Globus pallidus (tissue), 1 donor: ENCODE data around the gene ABCB4.
"Not testable (repeated sequence)": the region's sequence is repeated elsewhere in the genome, so short reads cannot be mapped to it uniquely, and the experiment has no call there.

Experiments used
- DNase-seq: peaks from one replicate; pipeline ENCODE4 v3.0.0-alpha.2; 2015; ENCODE audit warnings: low spot score

Gene ABCB4

DNA sequence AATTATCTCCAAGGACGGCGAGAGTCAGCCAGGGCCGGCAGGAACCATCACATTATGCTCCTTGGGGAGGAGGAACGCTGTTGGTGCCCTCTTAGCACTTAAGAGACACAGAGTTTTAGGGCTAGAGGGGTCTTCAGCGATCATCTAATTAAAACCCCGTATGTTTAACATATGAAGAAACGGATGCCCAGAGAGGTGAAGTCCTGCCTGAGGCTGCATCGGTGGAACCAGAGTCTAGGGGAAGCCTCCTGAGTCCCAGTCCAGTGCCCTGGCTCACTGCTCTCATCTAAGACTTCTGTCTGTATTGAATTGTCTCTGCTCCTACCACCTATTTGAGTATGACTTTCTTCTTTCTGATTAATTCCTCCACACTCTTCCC lies 688 bp upstream of the ABCB4 start:
- no peak for DNase-seq

DNA sequence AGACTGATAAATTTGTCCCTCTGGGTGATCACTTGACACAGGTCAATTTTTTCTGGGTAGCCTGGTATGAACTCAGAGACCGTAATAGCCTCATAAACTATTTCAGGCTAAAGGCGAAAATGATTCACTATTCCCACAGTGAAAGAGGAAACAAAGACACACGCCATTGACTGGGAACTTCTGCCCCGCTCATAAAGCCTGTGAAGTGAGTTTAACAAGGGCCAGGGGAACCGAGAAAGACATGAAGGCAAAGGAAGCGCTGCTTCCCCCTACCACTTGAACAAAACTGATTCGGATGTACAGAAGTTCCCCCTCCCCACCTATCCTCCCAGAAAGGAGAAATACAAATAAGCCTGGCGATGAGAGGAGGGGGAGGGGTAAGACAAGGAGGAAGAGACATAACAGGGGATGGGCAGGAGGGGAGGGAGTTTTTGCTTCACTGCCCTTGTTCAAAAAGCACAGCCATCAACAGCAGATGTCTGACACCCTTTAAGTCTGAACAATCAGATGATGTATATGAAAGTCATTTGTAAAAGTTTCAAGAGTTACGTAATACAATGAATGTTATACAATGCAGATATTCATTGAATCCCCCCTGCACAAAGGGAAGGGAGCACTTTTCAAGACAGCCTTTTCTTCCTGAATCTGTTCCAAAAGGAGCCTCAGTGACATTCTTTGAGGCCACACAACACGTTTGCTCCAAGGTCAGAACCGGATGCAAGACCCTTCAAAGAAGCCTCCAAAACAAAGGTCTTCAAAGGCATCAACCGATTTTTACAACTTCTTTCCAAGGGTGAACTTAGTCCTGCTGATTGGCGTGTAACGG lies 734 bp downstream of the ABCB4 start:
- DNase-seq = peak; percentile 56

DNA sequence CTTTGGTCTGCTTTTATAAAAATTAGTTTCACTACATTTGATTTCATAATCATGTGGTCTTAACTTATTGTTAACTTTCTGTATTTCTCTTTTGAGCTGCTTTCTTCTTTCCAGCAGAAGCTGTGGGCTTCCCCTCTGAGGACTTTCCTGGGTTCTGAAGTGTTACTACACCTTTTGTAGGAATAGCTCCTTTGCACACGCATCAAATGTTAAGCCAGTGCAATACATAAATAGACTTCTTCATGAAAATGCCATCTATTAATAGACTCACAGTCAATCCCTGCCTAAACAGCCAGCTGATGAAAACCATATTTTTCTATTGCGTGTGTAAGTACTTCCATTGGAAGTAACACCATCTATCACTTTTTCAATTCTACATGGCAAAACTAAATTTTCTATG lies 1.5 kb downstream of the ABCB4 start:
- DNase-seq = no peak

DNA sequence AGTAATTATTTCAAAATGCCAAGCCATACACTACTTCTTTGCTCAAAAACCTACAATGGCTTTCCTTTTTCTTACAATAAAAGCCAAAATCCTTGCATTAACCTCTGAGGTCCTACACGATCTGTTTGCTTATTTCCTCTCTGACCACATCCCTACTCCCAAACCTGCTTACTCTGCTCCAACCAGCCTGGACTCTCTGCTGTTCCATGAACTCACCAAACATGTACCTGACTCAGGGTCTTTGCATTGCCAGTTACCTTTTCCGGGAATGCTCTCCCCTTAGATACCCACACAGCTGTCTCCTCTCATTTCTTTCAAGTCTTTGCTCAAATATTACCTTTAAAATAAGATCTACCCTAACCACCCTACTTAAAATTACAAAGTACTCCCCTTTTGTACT lies 2.3 kb downstream of the ABCB4 start:
- no peak for DNase-seq

DNA sequence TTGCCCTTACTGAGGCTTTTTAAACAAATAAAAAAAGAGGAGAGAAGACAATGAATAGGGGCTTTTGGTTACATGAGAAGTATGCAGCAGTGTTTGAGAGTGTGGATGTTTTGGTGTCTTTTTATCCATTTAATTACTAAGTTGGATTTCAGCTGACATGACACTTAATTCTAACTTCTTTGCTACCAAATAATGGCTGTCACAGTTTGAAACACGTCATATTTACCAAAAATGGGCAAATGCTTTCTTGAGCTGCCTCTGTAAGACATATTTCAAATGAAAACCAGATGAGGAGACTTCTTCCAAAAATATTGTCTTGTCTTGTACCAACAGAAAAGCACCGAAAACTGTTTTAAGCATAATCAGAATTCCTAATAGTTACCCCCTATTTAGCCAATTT lies 4.0 kb downstream of the ABCB4 start:
- no peak for DNase-seq

DNA sequence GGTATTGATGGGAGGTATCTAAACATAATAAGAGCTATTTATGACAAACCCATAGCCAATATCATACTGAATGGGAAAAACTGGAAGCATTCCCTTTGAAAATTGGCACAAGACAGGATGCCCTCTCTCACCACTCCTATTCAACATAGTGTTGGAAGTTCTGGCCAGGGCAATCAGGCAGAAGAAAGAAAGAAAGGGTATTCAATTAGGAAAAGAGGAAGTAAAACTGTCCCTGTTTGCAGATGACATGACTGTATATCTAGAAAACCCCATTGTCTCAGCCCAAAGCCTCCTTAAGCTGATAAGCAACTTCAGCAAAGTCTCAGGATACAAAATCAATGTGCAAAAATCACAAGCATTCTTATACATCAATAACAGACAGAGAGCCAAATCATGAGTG lies 6.3 kb downstream of the ABCB4 start:
- not testable (repeated sequence) for DNase-seq

DNA sequence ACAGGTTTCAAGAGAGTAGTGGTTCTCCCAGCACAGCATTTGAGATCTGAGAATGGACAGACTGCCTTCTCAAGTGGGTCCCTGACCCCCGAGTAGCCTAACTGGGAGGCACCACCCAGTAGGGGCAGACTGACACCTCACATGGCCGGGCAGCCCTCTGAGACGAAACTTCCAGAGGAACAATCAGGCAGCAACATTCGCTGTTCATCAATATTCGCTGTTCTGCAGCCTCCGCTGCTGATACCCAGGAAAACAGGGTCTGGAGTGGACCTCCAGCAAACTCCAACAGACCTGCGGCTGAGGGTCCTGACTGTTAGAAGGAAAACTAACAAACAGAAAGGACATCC lies 10.0 kb downstream of the ABCB4 start:
- DNase-seq = not testable (repeated sequence)

DNA sequence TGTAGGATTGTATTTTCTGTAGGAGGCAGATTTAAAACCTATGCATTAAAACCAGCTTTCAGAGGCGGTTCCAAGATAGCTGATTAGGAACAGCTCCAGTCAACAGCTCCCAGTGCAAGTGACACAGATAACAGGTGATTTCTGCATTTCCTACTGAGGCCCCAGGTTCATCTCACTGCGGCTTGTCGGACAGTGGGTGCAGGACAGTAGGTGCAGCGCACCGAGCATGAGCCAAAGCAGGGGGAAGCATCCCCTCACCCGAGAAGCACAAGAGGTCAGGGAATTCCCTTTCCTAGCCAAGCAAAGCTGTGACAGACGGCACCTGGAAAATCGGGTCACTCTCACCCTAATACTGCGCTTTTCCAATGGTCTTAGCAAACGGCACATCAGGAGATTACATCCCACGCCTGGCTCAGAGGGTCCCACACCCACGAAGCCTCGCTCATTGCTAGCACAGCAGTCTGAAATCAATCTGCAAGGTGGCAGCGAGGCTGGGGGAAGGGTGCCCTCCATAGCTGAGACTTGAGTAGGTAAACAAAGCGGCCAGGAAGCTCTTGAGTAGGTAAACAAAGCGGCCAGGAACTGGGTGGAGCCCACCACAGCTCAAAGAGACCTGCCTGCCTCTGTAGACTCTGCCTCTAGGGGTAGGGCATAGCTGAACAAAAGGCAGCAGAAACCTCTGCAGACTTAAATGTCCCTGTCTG lies 10.5 kb downstream of the ABCB4 start:
- not testable (repeated sequence) for DNase-seq

DNA sequence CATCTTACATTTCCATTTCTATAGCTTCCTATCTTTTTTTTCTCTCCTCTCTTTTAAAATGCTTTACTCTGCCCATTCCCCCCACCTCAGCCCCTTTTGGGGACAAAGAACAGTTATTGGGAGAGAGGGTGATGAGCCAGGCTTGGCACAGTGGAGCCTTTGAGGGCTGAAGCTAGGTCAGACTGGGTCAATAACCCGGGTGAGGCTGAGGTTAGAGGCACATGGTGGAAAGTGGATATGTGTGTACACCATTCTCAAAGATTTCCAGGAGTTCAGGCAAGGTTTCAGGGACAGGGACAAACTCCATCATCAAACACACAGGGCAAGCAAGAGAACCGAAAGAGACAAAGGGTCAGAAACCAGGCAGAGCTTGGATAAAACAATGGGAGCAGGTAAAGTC lies 11.5 kb downstream of the ABCB4 start:
- DNase-seq = no peak

DNA sequence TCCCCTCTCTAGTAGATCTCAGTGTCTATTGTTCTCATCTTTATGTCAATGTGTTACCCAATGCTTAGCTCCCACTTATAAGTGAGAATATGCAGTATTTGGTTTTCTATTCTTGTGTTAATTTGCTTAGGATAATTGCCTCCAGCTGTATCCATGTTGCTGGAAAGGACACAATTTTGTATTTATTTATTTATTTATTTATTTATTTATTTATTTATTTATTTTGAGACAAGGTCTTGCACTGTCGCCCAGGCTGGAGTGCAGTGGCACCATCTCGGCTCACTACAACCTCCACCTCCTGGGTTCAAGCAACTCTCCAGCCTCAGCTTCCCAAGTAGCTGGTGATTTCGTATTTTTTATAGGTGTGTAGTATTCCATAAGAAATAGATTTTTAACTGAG lies 15.0 kb downstream of the ABCB4 start:
- DNase-seq = not testable (repeated sequence)

DNA sequence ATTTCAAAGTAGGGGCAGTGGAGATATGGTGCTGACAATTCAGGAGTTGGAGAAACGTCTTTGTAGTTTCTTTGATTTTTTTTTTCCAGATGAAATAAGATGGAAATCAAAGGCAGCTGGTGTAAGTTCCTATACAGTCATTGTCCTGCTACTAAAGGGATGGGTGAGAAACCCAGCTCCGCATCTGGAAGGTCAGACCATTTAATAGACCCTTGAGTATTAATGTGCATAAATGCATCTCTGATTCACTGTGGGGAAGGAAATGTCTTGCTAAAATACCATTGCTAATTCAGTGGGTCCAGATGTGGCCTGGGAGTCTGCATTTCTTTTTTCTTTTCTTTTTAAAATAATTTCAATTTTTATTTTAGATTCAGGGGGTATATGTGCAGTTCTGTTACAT lies 15.5 kb downstream of the ABCB4 start:
- DNase-seq = no peak

DNA sequence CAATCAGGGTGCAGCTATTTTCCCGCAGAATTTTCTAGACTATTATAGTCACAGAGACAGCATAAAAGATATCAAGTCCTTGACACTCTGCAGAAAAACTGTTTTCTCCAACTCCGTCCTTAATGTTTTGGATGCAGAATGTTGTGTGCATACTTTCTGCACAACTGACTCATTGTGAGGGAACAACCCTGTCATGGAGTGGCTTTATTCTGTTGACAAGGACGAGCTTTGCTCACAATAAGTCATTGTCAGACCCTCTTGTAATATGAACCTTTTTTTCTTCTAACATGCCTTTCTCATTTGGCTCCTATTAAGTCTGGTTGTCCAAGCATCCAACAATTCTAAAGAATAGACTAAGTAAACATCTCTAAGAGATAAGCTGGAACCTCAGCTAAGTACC lies 17.3 kb downstream of the ABCB4 start:
- no peak for DNase-seq

DNA sequence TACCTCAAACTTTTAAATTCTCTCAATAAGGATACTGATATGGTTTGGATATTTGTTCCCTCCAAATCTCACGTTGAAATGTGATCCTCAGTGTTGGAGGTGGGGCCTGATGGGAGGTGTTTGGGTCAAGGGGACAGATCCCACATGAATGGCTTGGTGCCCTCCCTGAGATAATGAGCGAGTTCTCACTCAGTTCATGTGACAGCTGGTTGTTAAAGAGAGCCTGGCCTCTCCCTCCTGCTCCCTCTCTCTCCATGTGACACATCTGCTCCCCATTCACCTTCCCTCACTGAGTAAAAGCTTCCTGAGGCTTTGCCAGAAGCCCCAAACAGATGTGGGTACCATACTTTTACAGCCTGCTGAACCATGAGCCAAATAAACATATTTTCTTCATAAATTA lies 19.2 kb downstream of the ABCB4 start:
- DNase-seq = no peak

DNA sequence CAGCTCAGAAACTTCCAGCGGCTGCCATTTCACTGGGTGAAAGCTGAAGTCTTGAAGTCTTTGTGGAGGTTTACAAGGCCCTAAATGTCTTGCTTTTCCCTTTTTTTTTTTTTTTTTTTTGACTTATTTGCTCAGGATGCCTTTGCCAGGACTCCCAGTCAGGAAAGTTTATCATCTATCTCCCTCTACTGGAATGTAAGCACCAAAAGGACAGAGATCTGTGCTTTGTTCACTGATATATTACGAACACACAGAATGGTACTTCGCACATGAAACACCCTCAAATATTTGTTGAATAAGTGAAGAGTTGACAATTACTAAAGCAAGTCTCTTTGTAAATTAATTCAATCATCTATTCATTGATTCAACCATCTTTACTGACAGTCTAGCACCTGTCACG lies 23.2 kb downstream of the ABCB4 start:
- no peak for DNase-seq

DNA sequence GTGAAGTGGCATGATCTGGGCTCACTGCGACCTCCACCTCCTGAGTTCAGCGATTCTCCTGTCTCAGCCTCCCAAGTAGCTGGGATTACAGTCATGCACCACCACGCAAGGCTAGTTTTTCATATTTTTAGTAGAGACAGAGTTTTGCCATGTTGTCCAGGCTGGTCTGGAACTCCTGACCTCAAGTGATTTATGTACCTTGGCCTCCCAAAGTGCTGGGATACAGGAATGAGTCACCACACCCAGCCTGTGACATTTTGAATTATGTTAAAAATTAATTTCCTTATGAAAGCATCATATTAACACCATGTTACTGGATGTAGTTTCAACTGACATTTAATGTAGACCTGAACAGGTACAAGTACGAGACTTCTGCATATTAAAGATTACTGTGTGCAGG lies 24.3 kb downstream of the ABCB4 start:
- DNase-seq = no peak

DNA sequence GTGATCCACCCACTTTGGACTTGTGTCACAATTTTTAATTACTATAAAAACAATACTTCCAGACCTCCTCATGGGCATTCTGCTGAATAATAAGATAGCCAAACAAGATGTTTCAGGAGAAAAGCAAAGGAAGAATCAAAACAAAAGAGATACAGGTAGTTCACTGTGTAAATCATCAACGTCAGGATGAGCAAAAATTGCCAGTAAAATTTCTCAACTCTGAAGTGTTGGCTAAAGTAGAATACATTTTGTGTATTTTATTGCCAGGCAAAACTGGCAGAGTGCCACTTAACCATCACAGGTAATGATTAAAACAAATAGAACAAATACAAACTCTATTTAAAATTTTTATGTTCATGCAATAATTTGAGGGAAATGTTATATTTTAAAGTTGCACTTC lies 24.8 kb downstream of the ABCB4 start:
- DNase-seq = no peak

DNA sequence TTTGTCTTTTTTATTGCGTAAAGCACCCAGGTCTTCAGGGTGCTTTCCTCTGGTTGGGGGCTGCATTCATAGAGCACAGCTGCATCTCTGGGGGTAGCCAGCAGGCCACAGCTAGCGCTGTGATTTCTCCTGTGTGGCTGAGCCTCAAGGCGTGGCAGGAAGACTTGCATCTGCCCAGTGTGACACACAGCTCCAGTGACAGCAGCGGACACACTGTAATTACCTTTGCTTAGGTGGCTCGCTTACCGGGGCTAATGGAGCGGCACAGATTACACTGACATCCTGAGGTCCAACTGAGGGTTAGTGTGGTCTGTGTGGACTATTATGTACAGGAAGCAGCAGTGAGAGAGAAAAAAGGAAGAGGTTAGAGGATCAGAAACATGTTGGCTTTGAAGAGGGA lies 27.1 kb downstream of the ABCB4 start:
- no peak for DNase-seq

DNA sequence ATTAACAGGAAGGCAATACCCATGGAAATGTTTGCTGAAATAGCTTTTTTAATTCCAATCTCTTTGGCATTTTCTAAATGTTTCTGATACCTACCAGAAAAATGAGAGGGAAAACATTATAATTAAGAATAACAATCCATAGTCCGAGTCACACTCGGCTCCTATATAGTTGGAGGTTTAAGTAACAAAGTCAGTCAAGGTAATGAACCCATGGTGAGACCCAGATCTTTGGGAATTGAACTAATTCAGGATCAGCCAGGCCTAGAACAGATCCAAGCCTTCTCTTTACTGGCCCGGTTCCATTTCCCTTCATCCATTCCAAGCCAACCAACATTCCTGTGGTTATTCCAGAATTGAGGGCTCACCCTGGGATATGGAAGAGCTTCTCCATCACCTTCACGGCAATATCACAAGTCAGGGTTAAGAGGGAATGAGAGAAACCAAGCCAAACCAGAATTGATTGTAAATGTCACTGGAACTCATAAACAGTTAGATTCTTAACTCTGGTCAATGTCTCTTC lies 28.3 kb downstream of the ABCB4 start:
- no peak for DNase-seq

DNA sequence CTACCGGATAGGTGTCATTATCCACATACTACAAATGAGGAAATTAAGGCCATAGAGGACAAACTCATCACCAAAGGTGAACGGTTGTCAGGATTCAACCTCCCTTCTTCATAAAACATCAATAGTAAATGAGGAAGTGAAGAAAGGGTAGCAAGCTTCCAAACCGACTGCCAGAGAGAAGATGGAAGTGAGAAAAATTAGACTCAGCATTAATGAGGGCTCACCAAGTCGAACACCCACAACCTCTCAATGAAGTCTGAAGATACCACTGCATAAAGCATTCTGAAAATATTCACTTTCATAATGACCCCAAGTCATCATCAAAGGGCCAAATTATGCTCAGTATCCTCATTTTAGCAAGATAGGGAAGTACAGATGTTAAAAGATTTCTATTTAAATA lies 29.6 kb downstream of the ABCB4 start:
- peak; percentile 16 for DNase-seq

DNA sequence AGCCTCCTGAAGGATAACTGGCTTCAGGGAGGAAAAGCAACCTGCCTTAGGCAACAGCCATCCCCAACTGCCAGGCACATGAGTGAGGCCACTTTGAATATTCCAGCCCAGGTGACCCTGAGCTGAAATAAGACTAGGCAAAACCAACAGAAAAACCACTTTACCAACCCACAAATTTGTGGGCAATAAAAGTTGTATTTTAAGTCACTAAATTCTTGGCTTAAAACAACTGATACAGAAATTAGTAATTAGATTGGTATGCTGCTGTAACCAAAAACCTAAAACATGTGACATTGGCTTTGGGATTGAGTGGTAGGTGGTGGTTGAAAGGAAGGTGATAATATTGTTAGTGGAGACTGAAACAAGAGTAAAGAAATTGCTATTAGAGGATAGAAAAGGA lies 39.9 kb downstream of the ABCB4 start:
- DNase-seq = no peak

DNA sequence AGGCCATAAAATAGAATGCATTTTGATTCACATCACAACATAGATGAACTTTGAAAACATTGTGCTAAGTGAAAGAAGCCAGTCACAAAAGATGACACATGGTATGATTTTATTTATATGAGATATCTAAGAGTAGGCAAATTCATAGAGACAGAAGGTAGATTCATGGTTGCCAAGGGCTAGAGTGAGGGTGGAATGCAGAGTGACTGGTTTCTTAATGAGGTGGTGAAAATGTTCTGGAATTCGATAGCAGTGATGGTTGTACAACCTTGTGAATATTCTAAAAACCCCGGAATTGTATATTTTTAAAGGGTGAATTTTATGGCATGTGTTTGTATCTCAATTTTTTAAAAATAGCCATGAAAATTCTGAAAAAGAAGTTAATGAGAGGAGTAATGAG lies 42.9 kb downstream of the ABCB4 start:
- DNase-seq = no peak

DNA sequence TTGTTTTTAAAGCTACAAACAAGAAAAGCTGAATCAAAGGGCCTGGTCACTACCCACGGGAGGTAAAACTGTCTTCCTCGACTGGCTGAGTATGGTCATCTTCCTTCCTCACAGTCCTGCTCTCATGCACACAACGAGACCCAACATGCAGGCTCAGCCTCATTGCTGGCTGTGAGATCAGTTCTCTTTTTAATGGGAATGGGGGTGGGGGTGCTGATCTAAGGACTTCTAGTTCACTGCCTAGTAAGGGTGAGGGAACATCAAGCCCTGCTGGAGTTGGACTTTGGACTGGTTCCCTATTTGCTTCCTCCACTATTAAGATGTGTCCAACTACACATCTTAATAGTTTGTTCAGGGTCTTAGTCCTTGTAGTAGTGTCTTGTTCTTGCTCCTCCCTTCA lies 48.2 kb downstream of the ABCB4 start:
- DNase-seq = peak; percentile 7

DNA sequence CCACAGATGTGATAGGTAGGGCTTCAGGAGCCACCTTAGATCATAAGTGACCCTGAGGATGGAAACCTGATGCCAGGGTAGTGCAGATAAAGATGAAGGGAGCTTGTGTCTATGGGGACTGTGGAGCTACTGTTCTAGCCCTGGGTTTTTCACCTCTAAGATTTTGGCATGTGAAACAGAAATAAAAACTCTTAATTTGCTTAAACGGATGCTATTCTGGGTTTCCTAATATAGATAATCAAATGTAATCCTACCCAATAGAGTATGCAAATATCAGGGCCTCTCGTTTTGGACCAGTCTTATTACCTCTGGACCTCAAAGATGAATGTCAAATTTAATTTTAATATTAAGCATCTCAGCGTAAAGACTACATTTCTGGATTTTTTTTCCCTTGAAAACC lies 49.3 kb downstream of the ABCB4 start:
- DNase-seq = no peak

DNA sequence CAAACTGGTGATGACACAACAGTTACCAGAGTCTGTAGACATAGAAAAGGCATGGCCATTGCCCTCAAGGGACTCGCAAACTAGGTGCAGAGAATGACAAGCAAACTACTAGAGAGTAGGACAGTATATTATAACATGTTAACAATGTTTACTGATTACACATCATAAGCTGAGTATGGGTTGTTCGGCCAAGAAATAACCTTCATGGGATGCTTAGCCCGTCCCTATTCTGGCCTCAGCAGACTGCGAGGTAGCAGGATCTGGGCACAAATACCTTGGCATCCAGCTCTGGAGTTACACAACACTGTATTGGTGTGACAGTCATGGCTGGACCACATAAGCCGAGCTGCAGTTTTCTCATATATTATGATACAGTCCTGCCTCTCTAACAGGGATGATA lies 51.4 kb downstream of the ABCB4 start:
- DNase-seq = no peak
